GM20000 (cell line): ENCODE measurements around the gene LTB.

Experiments
- DNase-seq: peaks from one replicate; pipeline ENCODE4 v3.0.0; 2012; ENCODE audit warnings: low spot score
- CTCF ChIP-seq: IDR thresholded peaks from 2 replicates; pipeline ENCODE4 v1.5.1; 2012; ENCODE audit warnings: mild to moderate bottlenecking, control low read depth; ENCODE audit errors: extremely low read depth, missing control alignments

The LTB gene

GRCh38 chr6:31559958-31560696, 22.1 kb downstream of the LTB start:
- DNase-seq = peak; percentile 71
- TF ChIP-seq CTCF = no peak

- DNase-seq = no peak
Measured at GRCh38 chr6:31559606-31559957, 22.6 kb downstream of the LTB start.

GRCh38 chr6:31558631-31559500, 23.4 kb downstream of the LTB start:
- peak; percentile 77 for DNase-seq
- TF ChIP-seq CTCF = no peak

More at GRCh38 chr6:31559606-31559957, 22.6 kb downstream of the LTB start:
- TF ChIP-seq CTCF = no peak

DNA sequence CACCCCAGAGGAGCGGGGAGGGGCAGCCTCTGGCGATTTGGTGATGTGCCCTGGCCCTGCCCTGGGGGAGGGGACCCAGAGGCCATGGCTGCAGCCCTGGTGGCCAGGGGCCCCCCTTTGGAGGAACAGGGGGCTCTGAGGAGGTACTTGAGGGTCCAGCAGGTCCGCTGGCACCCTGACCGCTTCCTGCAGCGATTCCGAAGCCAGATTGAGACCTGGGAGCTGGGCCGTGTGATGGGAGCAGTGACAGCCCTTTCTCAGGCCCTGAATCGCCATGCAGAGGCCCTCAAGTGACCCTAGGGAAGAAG, 24.0 kb downstream of the LTB start:
- DNase-seq = no peak
- no peak for TF ChIP-seq CTCF

GRCh38 chr6:31557443-31558317, 24.5 kb downstream of the LTB start:
- DNase-seq = no peak
- TF ChIP-seq CTCF = no peak

GRCh38 chr6:31556307-31556706, 25.9 kb downstream of the LTB start:
- no peak for TF ChIP-seq CTCF
- DNase-seq = no peak
